Suprapubic skin (tissue), 3 donors: ENCODE results near the gene NPEPL1.

ENCODE experiments used
- POLR2A ChIP-seq, 2 donors: fragments of 450-650 bp; IDR thresholded peaks; one replicate each; pipeline ENCODE4 v1.6.1; 2017; ENCODE audit warnings: antibody characterized with exemption in 2 of 2, mild to moderate bottlenecking in 2 of 2, moderate library complexity in 2 of 2
- TF ChIP-seq, protein P1 (sequence below), 2 donors: fragments of 200-600 bp in 1 of 2; fragments of 450-650 bp in 1 of 2; sonication (generic) in 1 of 2; IDR thresholded peaks; one replicate each; pipeline ENCODE4 v1.5.1; 2016 to 2019; ENCODE audit warnings: antibody characterized with exemption in 2 of 2, mild to moderate bottlenecking in 1 of 2, moderate library complexity in 1 of 2

DNA sequence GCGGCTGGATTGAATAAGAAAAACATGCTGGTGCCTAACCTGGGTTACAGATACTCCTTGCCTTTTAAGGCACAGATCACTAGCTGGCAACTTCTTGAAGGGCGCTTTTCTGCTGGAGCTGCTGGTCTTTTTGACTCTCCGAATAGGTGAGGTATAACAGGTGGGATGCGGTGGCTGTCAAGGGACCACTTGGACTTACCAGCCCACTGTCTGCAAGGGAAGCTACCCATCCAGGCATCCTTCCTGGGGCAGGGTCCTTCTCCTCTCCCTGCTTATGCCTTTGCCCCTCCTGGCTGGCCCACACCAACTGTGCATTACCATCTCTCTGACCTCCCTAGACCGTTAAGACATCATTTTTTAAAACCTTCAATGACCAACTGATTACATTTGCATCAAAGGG, 57.4 kb downstream of the NPEPL1 start:
- TF ChIP-seq, protein P1, sequence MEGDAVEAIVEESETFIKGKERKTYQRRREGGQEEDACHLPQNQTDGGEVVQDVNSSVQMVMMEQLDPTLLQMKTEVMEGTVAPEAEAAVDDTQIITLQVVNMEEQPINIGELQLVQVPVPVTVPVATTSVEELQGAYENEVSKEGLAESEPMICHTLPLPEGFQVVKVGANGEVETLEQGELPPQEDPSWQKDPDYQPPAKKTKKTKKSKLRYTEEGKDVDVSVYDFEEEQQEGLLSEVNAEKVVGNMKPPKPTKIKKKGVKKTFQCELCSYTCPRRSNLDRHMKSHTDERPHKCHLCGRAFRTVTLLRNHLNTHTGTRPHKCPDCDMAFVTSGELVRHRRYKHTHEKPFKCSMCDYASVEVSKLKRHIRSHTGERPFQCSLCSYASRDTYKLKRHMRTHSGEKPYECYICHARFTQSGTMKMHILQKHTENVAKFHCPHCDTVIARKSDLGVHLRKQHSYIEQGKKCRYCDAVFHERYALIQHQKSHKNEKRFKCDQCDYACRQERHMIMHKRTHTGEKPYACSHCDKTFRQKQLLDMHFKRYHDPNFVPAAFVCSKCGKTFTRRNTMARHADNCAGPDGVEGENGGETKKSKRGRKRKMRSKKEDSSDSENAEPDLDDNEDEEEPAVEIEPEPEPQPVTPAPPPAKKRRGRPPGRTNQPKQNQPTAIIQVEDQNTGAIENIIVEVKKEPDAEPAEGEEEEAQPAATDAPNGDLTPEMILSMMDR (IDR thresholded peaks at IDR 0.05), result no peak
- TF ChIP-seq POLR2A (IDR thresholded peaks at IDR 0.05), result no peak
